IgD-negative memory B cell (primary cell): ENCODE results near the gene MFF. TPM values are rescaled to one million over a fixed set of nuclear protein-coding genes. Genes with fewer than 3 reads are reported as not detected.

Experiments
- H3K27ac Mint-ChIP-seq, 3 donors: one replicate each; pipeline ENCODE4 v1.8.0; 2020 to 2022; ENCODE audit warnings: mild to moderate bottlenecking in 3 of 3, mixed read lengths in 3 of 3, moderate library complexity in 1 of 3
- H3K27me3 Mint-ChIP-seq: one replicate; pipeline ENCODE4 v1.8.0; 2021; ENCODE audit warnings: mixed read lengths
- H3K36me3 Mint-ChIP-seq: one replicate; pipeline ENCODE4 v1.8.0; 2020; ENCODE audit warnings: mild to moderate bottlenecking, mixed read lengths
- H3K4me1 Mint-ChIP-seq, 3 donors: one replicate each; pipeline ENCODE4 v1.8.0; 2020 to 2022; ENCODE audit warnings: mixed read lengths in 3 of 3, mild to moderate bottlenecking in 1 of 3
- H3K4me3 Mint-ChIP-seq, 4 donors: one replicate each; pipeline ENCODE4 v1.8.0; 2020 to 2022; ENCODE audit warnings: mild to moderate bottlenecking in 4 of 4, mixed read lengths in 4 of 4, moderate library complexity in 3 of 4
- H3K9me3 Mint-ChIP-seq, 3 donors: one replicate each; pipeline ENCODE4 v1.8.0; 2020 to 2021; ENCODE audit warnings: mixed read lengths in 3 of 3, mild to moderate bottlenecking in 1 of 3
- polyA plus RNA-seq: library from polyadenylated mRNA; unstranded; fragments of 300-500 nt; fragmentation: Illumina TruSeq; gene quantifications from one replicate; pipeline ENCODE4 v1.2.3, GENCODE V29; 2021

The MFF gene, protein sequence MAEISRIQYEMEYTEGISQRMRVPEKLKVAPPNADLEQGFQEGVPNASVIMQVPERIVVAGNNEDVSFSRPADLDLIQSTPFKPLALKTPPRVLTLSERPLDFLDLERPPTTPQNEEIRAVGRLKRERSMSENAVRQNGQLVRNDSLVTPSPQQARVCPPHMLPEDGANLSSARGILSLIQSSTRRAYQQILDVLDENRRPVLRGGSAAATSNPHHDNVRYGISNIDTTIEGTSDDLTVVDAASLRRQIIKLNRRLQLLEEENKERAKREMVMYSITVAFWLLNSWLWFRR
- polyA plus RNA-seq = 139 TPM

DNA sequence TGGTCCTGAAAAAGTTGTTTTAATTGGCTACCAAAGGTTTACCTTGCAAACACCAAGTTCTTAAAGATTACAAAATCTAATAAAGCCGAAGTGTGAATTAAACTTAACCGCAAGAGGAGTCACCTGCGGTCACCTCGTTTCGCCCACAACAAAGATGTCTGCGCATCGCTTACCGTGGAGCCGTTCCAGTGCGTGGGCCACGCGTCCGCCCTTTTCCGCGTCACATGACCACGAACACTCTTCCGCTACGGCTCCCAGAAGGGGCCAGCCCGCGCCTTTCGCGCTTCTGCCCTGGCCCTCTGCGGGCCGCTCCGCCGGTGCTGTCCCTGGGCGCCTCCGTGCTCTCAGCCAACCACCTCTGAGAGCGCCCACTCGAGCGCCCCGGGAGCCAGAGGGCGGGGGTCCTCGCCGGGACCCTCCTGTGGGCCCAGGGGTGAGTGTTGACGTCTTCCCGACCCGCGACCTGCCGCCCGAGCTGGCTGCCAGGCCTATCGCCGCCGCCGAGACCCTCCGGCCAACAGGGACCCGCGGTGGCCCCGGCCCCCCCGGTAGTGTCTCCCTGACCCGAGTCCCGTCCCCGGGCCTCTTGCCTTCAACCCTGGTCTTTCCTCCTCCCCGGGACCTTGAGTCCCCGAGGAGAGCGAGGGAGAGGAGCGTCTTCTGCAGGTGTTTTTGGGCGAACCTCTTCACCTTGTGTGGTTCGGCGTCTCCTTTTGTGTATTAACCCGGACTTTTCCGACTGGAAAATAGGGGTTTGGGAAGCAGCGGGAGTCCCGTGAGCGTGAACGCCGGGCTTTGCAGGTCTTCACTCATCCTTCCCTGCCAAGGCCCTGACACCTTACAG is at the start of gene MFF:
Gene MFF, plus strand, starts transcription at position 257 of the 844 bp plus-strand sequence. CDS start 5,415 bp downstream, outside the sequence.
- Mint-ChIP-seq H3K9me3 (peaks cover 0 to 3% (median 0%) of the 10 kb centered on the region in 3 donors), H3K36me3 (no peaks in the 10 kb centered on the region), H3K27ac (peak within 1 kb of the TSS; percentile 94 to 98 (median 95)), H3K4me1 (peaks cover 15 to 36% (median 26%) of the 10 kb centered on the region in 3 donors), H3K27me3 (no peaks in the 10 kb centered on the region), H3K4me3 (peak within 1 kb of the TSS; percentile 94 to 98 (median 98))

DNA sequence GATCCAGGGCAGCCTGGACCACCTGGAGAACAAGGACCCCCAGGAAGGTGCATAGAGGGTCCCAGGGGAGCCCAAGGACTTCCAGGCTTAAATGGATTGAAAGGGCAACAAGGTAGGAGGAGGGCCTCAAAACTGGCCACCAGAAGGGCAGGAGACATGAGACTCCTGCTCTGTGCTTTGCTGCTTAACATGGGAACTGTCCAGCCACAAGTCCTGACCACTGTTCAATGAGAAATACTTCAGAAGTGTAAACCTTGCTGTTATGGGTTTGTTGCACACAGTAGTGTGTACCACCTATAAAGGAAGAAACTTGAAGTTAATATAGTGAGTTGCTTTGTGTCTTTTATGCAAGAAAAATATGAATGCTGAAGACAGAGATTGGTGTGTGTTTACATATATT is 44.2 kb upstream of the MFF start:
- Mint-ChIP-seq H3K4me3 (no peak overlapping the region), H3K36me3 (peaks cover 13% of the 10 kb centered on the region)

DNA sequence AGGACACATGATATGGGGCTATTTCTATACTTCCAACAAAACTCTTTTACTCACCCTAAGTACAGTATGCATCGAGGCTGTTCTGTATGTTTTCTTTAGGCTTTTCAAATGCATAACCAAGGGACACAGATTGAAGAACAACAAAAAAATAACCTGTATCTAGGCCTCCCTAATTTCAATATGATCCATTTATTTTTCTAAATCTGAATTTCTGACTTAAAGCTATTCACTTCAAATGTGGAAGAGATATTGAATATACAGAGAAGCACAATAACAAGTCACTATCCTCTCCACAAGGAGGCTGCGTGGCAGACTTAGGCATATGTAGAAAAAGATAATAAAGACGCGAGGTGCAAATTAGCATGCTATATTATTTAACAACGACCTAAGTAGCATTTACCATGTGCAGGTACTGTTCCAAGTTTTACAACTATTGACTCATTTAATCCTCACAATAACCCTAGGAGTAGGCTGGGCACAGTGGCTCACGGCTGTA is 39.3 kb upstream of the MFF start:
- Mint-ChIP-seq H3K36me3 (peaks cover 11% of the 10 kb centered on the region), H3K4me3 (no peak overlapping the region), H3K27ac (no peak overlapping the region), H3K27me3 (no peaks in the 10 kb centered on the region), H3K9me3 (no peaks in the 10 kb centered on the region), H3K4me1 (no peaks in the 10 kb centered on the region)

More for the DNA sequence above, 44.2 kb upstream of the MFF start:
- Mint-ChIP-seq H3K27me3 (no peaks in the 10 kb centered on the region), H3K4me1 (no peaks in the 10 kb centered on the region), H3K27ac (peak overlapping the region in 1 of 3 donors; percentile 62), H3K9me3 (no peaks in the 10 kb centered on the region)

DNA sequence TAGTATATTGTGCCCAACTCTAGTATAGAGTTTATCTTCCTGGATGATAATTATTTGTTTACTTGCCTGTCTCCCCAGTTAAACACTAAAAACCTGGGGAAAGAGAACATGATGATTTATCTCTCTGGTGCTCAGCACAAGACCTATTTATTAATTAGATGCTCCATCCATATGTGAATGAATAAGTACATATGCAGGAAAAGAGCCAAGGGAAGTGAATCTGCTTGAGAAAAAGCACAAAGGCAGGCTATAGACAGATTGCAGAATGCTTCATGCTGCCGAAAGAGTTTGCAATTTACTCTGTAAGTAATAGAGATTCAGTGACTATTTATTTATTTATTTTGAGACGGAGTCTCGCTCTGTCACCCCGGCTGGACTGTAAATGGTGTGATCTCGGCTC is 37.3 kb upstream of the MFF start:
- Mint-ChIP-seq H3K27ac (no peak overlapping the region), H3K4me3 (no peak overlapping the region), H3K9me3 (no peaks in the 10 kb centered on the region), H3K4me1 (no peaks in the 10 kb centered on the region), H3K36me3 (peaks cover 13% of the 10 kb centered on the region), H3K27me3 (no peaks in the 10 kb centered on the region)

DNA sequence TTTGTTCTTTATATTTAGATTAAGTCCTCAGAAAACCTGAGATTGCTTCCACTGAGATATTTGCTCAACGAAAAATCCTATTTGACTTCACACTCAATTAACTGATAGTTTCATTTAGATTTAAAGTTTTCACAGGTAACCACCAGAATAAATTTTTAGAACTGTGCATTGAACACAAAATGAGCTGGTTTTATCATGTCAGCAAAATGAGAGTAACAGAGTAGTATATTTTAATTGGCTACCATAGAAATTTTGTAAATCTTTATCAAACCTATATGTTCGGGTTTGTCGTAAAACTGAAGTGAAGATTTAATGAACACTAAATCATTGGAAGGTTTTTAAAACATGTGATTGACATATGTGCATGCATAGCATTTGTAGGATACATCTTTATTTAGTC is 32.7 kb upstream of the MFF start:
- peaks cover 23% of the 10 kb centered on the region for H3K36me3 Mint-ChIP-seq
- H3K27ac Mint-ChIP-seq = no peak overlapping the region
- H3K4me1 Mint-ChIP-seq = no peaks in the 10 kb centered on the region
- H3K27me3 Mint-ChIP-seq = no peaks in the 10 kb centered on the region
- no peaks in the 10 kb centered on the region for H3K9me3 Mint-ChIP-seq
- no peak overlapping the region for H3K4me3 Mint-ChIP-seq

DNA sequence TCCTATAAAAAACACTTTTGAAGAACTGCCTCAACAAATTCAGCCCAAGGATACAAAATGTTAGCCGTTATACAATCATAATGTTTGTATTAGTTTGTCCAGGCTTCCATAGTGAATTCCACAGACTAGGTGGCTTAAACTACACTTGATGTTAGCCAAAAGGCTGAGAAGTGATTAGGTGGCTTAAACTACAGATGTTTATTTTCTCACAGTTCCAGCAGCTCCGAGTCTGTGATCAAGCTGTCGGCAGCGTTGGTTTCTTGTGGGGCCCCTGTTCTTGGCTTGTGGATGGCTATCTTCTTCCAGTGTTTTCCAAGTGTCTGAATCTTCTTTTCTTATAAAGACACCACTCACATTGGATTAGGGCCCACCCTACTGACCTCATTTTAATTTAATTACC is 31.5 kb upstream of the MFF start:
- no peak overlapping the region for H3K27ac Mint-ChIP-seq
- no peaks in the 10 kb centered on the region for H3K9me3 Mint-ChIP-seq
- H3K36me3 Mint-ChIP-seq = peaks cover 23% of the 10 kb centered on the region
- no peak overlapping the region for H3K4me3 Mint-ChIP-seq
- no peaks in the 10 kb centered on the region for H3K4me1 Mint-ChIP-seq
- no peaks in the 10 kb centered on the region for H3K27me3 Mint-ChIP-seq

DNA sequence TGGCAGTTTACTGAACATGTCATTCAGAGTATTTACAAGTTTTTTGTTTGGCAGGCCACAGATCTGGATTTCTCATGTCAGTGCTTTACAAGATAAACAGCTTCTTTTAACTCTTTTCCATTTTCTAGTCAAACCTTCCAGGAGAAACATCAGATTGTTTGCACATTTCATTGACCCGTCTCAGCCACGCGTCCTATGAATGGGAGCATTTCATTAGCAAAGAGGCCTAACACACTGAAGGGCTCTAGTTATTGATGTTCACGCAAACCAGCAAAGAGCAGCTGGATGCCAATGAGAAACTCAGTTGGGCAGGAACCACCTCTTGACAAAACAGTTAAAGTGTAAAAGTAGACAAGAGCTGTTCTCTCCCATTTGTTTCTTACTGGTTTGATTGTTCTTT is 29.2 kb upstream of the MFF start:
- Mint-ChIP-seq H3K36me3 (peaks cover 34% of the 10 kb centered on the region), H3K4me1 (no peaks in the 10 kb centered on the region), H3K4me3 (no peak overlapping the region), H3K27me3 (no peaks in the 10 kb centered on the region), H3K9me3 (no peaks in the 10 kb centered on the region), H3K27ac (no peak overlapping the region)

DNA sequence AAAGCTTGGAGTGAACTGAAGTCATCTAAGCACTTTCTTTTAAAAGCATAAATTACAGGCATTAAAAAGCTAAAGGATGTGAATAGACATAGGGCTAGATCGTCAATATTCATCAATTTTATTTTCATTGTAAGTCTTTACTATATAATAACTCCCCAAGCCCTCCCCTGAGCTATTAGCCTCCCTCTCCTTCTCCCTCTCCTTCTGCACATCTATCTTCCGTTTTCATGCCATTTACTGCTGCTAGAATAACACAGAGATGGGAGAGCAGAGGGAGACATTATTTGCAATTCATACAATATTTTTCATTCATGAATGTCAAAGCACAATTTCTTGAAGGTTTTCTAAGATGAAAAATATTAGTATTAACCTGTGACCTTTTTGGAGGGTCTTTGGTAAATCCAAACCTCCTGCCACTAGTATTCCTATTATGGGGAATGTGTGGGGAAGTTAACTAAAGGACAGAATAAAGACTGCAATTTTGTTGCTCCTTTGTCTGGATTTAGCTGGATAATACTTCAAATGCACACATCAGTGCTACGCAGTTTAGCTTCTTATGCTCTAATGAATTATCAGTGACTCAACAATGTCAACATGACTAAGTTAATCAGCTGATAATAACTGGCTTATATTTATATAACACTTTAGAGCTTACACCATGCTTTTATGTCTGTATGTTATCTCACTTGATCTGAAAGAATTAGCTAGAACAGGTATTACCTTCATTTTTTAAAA is 28.2 kb upstream of the MFF start:
- Mint-ChIP-seq H3K27ac (no peak overlapping the region), H3K9me3 (no peaks in the 10 kb centered on the region), H3K4me3 (no peak overlapping the region), H3K4me1 (no peaks in the 10 kb centered on the region), H3K36me3 (peaks cover 33% of the 10 kb centered on the region), H3K27me3 (no peaks in the 10 kb centered on the region)

DNA sequence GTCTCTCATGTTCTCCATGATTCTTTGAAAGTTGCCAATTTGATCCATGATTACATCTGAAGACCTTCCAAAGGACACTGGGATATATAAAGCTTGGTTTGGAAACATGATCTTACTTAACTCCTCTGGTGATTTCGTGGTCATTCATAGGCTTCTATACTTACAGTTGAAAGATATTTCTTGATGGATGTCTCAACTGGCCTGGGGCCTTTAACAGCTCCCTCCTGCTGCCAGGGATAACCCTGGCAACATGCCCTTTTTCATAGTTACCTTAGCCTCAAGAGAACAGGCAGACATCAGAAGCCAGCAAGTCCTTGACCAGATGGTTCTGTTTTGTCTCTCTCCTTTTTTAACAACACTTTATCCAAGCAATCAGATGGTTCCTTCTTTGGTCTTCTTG is 23.5 kb upstream of the MFF start:
- H3K36me3 Mint-ChIP-seq = peaks cover 22% of the 10 kb centered on the region
- no peaks in the 10 kb centered on the region for H3K4me1 Mint-ChIP-seq
- no peaks in the 10 kb centered on the region for H3K9me3 Mint-ChIP-seq
- H3K27me3 Mint-ChIP-seq = no peaks in the 10 kb centered on the region
- no peak overlapping the region for H3K4me3 Mint-ChIP-seq
- no peak overlapping the region for H3K27ac Mint-ChIP-seq

DNA sequence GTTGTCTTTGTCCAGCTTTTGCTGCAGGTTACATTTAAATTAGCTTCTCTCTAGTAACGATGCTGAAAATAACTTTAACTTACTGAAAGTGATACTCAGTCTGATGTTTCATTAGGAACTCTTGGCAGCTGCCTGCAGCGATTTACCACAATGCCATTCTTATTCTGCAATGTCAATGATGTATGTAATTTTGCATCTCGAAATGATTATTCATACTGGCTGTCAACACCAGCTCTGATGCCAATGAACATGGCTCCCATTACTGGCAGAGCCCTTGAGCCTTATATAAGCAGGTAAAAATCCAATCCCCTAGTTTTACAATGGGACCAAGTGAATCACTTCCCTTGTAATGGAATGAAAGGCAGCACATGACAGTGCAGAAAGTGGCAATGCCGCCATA is 16.3 kb upstream of the MFF start:
- Mint-ChIP-seq H3K9me3 (no peaks in the 10 kb centered on the region), H3K27me3 (no peaks in the 10 kb centered on the region), H3K4me3 (no peak overlapping the region), H3K36me3 (peaks cover 16% of the 10 kb centered on the region), H3K27ac (no peak overlapping the region), H3K4me1 (peaks cover 0 to 2% (median 0%) of the 10 kb centered on the region in 3 donors)

DNA sequence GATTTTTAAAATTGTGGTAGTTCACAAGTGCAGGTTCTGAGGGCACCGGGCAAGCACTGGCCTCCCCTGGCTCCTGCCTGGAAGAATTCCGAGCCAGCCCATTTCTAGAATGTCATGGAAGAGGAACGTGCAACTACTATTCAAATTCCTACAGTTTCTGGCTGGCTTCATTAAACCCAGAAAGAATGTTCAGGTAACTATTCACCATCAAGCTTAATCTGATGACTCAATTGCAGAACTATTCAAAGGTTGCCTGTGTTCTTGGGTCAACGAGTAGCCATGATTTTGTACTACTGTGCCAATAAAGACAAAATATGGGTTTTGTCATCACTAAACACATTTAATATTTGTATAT is 14.3 kb upstream of the MFF start:
- Mint-ChIP-seq H3K27me3 (no peaks in the 10 kb centered on the region), H3K4me3 (no peak overlapping the region), H3K27ac (no peak overlapping the region), H3K36me3 (peaks cover 16% of the 10 kb centered on the region), H3K9me3 (no peaks in the 10 kb centered on the region), H3K4me1 (peaks cover 0 to 2% (median 0%) of the 10 kb centered on the region in 3 donors)

DNA sequence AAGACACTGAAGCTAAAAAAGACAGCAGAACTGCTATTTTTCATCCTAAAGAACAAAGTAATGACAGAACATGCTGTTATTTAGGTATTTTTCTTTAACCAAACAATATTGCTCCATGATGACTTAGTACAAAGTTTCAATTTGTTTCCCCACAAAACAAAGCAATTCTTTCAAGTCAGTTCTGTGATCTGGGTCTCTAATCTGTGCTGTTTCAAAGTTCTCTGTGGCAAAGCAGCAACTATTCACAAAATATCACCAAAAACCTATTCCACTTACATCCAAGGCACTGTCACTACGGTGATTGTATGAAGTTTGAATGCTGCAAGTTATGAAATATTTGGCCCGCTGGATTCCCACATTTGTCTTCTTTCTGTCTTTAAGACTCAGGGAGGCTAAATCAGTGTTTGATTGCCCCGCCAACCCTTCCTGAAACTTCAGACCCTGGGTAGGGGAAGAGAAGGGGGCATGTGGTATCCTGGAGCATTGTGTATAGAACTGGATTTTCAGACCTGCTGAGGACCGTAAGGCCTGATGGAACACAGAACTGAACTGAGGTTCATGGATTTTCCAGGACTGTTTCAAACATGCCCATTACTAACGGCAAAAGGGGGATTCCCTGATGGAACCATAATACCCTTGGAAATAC is 13.1 kb upstream of the MFF start:
- Mint-ChIP-seq H3K4me3 (no peak overlapping the region), H3K4me1 (peaks cover 0 to 2% (median 0%) of the 10 kb centered on the region in 3 donors), H3K9me3 (peaks cover 0 to 2% (median 0%) of the 10 kb centered on the region in 3 donors), H3K36me3 (peaks cover 16% of the 10 kb centered on the region), H3K27ac (no peak overlapping the region), H3K27me3 (no peaks in the 10 kb centered on the region)

DNA sequence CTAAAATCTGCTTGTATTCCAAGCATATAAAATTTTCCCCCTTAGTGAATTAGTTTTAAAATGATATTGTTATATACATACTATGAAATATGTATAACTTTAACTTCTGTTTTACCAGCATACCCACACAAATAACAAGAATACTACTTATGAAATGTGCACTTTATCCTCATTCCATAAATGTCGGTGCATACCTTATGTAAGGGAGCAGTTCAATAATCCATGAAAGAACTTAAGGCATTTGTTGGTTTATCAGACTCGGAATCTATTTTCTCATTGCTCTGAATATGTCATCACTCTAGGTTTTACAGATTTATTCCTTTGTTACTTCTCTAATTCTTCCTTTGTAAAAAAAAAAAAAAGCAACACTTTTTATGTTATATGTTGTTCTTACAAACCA is 12.5 kb upstream of the MFF start:
- no peaks in the 10 kb centered on the region for H3K27me3 Mint-ChIP-seq
- H3K4me1 Mint-ChIP-seq = peaks cover 0 to 2% (median 0%) of the 10 kb centered on the region in 3 donors
- peaks cover 17% of the 10 kb centered on the region for H3K36me3 Mint-ChIP-seq
- no peak overlapping the region for H3K27ac Mint-ChIP-seq
- peaks cover 0 to 7% (median 0%) of the 10 kb centered on the region in 3 donors for H3K9me3 Mint-ChIP-seq
- H3K4me3 Mint-ChIP-seq = no peak overlapping the region

DNA sequence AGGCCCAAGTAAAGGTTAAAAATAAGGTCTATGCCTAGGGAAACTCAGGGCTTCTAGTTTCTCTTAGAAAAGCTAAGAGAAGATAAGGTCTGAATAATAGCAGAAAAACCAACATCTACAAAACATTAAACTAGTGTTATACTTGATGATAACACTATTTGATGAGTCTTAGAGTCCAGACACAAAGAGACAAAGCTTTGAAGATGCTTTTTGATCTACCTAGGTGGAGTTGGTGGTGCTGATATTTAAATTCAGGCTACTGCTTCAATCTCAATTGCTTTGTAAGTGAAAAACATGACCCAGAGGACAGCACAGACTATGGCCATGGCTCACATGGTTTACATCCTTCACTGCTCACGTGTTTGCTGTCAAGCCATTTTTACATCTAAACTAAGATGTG is 11.7 kb upstream of the MFF start:
- Mint-ChIP-seq H3K36me3 (peaks cover 14% of the 10 kb centered on the region), H3K9me3 (peaks cover 0 to 11% (median 0%) of the 10 kb centered on the region in 3 donors), H3K27ac (no peak overlapping the region), H3K27me3 (no peaks in the 10 kb centered on the region), H3K4me1 (peaks cover 0 to 2% (median 0%) of the 10 kb centered on the region in 3 donors), H3K4me3 (no peak overlapping the region)
